Omental fat pad (tissue), 4 donors: Measurements from ENCODE around the gene DNAJC1. TPM values are rescaled to one million over a fixed set of nuclear protein-coding genes. Genes with fewer than 3 reads are reported as not detected.

ENCODE experiments used
- ATAC-seq: fragments of 150-250 bp; one replicate; pipeline ENCODE4 v1.9.1; 2016; ENCODE audit warnings: mild to moderate bottlenecking, moderate library complexity; ENCODE audit not compliant: low FRiP score
- DNase-seq: peaks from one replicate; pipeline ENCODE4 v3.0.0-alpha.2; 2019; ENCODE audit warnings: low spot score
- total RNA-seq, 4 donors: library from RNA; depleted of rRNA; stranded (reverse); fragments of >200 nt; gene quantifications; one replicate each; pipeline ENCODE4 v1.1.0, GENCODE V29; 2016
- TF ChIP-seq, protein P1 (sequence below), 3 donors: fragments of 450-650 bp; IDR thresholded peaks; one replicate each; pipeline ENCODE4 v1.5.1; 2016 to 2017; ENCODE audit warnings: antibody characterized with exemption in 3 of 3, mild to moderate bottlenecking in 3 of 3, moderate library complexity in 2 of 3

The DNAJC1 gene
- total RNA-seq, 4 donors from 2014 or later: 69.5 to 119 (median 89.8) TPM

- TF ChIP-seq, protein P1, sequence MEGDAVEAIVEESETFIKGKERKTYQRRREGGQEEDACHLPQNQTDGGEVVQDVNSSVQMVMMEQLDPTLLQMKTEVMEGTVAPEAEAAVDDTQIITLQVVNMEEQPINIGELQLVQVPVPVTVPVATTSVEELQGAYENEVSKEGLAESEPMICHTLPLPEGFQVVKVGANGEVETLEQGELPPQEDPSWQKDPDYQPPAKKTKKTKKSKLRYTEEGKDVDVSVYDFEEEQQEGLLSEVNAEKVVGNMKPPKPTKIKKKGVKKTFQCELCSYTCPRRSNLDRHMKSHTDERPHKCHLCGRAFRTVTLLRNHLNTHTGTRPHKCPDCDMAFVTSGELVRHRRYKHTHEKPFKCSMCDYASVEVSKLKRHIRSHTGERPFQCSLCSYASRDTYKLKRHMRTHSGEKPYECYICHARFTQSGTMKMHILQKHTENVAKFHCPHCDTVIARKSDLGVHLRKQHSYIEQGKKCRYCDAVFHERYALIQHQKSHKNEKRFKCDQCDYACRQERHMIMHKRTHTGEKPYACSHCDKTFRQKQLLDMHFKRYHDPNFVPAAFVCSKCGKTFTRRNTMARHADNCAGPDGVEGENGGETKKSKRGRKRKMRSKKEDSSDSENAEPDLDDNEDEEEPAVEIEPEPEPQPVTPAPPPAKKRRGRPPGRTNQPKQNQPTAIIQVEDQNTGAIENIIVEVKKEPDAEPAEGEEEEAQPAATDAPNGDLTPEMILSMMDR (IDR thresholded peaks at IDR 0.05): no peak
- ATAC-seq (no peak), DNase-seq (no peak)
Measured at GRCh38 chr10:21728618-21729017, 274.9 kb downstream of the DNAJC1 start.

DNA sequence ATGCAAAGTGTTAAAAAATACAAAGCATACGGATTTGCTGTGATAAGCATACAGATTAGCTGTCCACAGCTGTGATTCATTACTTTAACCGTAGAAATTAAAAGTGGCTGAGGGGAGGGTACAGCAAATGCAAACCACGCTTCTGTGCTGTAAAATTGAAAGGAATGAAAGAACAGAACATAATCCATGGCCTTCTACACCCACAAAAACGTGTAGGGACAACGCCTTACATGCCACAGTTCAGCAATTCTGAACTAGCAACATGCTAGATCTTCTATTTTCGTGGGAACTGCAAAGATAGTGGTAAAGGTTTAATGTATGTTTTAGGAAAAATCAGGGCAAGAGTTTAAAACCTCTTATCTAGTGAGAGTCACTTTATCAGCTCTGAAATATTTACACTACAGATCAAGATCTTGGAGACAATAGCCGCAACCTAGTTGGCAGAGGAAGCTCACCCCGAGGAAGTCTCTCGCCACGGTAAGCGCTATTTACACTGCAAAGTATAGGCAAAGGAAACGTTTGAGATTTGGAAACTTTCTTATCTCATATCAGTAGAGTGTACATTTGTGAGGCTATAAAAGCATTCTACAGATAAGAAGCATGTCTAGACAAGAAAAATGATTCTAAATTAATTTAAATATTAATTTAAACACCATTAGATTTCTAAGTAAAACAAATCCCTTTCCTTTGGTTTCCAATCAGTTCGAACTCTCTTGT, 275.9 kb downstream of the DNAJC1 start:
- ATAC-seq (no peak), DNase-seq (no peak)
- TF ChIP-seq, protein P1 (IDR thresholded peaks at IDR 0.05): no peak

DNA sequence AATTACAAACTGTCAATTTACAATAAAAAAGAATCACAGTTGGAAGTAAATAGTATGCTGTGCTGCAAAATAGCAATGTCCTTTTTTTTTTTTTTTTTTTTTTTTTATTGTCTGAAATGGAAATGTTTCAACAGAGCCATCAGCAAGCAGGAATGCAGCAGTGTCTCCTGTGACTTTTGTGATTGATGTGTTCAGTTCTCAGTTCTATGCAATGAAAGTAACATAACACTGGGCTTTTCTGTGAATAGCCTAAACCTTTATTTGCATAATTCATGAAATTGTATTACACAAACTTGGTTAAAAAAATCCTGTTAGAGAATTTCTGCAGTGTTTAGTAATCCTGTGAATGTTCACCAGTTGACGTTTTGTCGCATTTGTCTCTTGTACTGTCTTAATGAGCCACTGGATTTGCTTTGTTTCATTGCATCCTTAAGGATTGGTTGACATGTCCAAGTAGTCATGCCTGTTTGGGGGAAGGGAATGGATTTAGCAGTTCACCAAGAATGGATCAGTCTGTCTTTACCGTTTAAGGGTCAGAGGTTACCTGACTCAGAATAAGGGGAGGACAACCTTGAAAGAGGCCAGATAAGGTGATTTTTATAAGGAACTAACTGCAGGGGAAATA, 276.8 kb downstream of the DNAJC1 start:
- no peak for ATAC-seq
- no peak for DNase-seq
- TF ChIP-seq, protein P1 (IDR thresholded peaks at IDR 0.05): no peak

DNA sequence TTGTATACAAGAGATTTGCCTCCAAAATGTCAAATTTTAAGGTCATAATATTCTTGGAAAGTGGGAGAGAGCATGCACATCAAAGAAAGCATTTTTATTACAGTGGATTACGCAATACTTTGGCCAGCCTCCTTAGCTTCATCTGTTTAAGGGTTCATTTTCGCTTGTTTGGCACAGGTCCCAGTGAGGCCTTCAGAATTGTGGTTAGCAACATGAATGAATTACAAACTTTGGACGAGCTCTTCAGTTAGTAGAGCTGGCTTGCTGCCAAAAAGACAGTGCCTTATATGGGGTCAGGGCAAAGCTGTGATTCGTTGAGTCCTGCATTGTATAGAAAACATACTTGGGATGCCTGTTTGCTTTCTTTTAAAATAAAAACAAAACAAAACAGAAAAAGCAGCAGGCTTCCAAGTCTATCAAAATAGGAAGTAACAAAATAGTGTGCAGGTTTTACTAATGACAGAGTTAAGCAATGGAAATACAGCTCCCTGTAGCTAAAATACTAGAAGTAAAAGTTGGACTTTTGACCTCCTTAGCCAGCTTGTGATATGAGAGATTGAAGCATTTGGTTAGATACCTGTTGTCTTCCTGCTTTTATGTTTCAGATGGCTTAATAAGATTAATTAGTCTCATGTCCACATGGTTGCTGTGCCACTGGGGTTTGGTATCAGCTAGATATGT, 278.7 kb downstream of the DNAJC1 start:
- ATAC-seq (peak; percentile 82), DNase-seq (peak; percentile 89)
- TF ChIP-seq, protein P1 (IDR thresholded peaks at IDR 0.05): no peak

DNA sequence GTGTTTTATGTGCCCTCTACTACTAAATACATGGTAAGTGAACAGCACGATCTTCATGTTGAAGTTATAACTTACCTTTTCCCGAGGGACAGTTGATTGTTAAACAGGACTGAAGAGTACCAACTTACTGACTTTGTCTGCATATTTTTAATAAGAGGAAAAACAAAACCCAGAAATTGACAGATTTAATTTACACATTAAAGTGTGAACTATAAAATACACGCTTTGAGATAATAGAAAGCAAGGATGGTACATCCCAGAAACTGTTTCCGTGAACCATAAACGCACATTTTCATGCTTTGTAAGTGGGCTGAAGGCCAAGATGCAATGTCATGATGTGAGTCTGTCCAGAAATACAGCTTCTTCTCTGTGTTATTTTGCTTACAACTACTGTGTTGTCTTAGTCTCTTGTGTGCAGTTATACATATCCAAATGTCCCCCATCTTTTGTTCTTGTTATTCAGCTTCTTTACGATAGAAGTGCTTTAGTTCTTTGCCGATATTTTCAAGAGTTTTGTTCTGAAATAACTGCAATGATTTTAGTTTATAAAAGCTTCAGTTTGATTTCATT, 279.4 kb downstream of the DNAJC1 start:
- TF ChIP-seq, protein P1 (IDR thresholded peaks at IDR 0.05): no peak
- ATAC-seq (no peak), DNase-seq (no peak)

- no peak for DNase-seq
Measured at GRCh38 chr10:21722209-21722608, 281.3 kb downstream of the DNAJC1 start.

More at GRCh38 chr10:21722209-21722608, 281.3 kb downstream of the DNAJC1 start:
- ATAC-seq: no peak
- TF ChIP-seq, protein P1 (IDR thresholded peaks at IDR 0.05): no peak
